ENCODE data around the gene KRT15. TPM values are rescaled to one million over a fixed set of nuclear protein-coding genes. Genes with fewer than 3 reads are reported as not detected.

The KRT15 gene
- total RNA-seq, 1 experiment from 2014 or later: 0.55 TPM

DNA sequence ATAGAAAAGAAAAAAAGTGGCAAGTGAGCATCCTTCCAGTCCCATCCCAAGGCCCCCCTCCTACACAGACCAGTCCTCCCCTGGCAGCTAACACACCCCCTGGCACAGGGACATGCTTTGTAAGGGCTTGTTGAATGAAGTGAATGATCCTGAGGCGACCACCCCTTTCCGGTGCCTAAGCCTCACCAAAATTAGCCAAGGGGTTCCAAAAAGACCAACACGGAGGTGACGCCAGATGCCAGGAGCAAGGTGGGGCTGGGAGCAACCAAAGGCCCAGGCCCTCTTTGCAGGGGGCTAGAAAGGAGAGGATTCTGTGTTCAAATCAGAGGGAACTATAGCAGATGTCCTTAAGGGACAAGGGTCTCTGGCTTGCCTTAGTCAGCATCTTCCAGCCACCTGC, 43.3 kb downstream of the KRT15 start (continued):
- no peak for TF ChIP-seq ZNF317 (CRISPR knock-in tag; IDR thresholded peaks at IDR 0.05; ENCODE audit: borderline replicate concordance, low read depth)

- Mint-ChIP-seq H3K27me3 (ENCODE audit: low read depth) (no peaks in the 10 kb centered on the region), H3K27ac (no peak overlapping the region), H3K9me3 (peaks cover 13% of the 10 kb centered on the region), H3K4me1 (no peaks in the 10 kb centered on the region), H3K4me3 (no peak overlapping the region), H3K36me3 (no peaks in the 10 kb centered on the region)
- ChIA-PET CTCF (interaction anchor here (1.2 to 1.5 kb wide), 2 partner anchors 74 to 174 kb away, joined by 3 to 4 read pairs; no protein-coding TSS in a partner anchor), POLR2A (no interaction called here)
- ATAC-seq: no peak
- no peak for DNase-seq (ENCODE audit: low spot score)
- TF ChIP-seq GABPB1 (CRISPR knock-in tag; IDR thresholded peaks at IDR 0.05) (no peak), TP53 (CRISPR knock-in tag; IDR thresholded peaks at IDR 0.05) (no peak), RELA (CRISPR knock-in tag; IDR thresholded peaks at IDR 0.05; ENCODE audit: borderline replicate concordance) (no peak), AFF4 (CRISPR knock-in tag; IDR thresholded peaks at IDR 0.05; ENCODE audit: borderline replicate concordance) (no peak), STAT6 (CRISPR knock-in tag; conservative IDR thresholded peaks at IDR 0.05; ENCODE audit: low read depth) (no peak), MLX (CRISPR knock-in tag; IDR thresholded peaks at IDR 0.05) (no peak), IRF2 (CRISPR knock-in tag; IDR thresholded peaks at IDR 0.05; ENCODE audit: borderline replicate concordance, low read depth) (no peak), TEAD1 (CRISPR knock-in tag; IDR thresholded peaks at IDR 0.05) (no peak), SMAD3 (CRISPR knock-in tag; IDR thresholded peaks at IDR 0.05; ENCODE audit: borderline replicate concordance) (no peak), ATF3 (CRISPR knock-in tag; conservative IDR thresholded peaks at IDR 0.05) (no peak), EMX1 (CRISPR knock-in tag; IDR thresholded peaks at IDR 0.05) (no peak), ARID4B (CRISPR knock-in tag; IDR thresholded peaks at IDR 0.05; ENCODE audit: borderline replicate concordance) (no peak), JUN (CRISPR knock-in tag; IDR thresholded peaks at IDR 0.05) (no peak)
- TF ChIP-seq, protein P1, sequence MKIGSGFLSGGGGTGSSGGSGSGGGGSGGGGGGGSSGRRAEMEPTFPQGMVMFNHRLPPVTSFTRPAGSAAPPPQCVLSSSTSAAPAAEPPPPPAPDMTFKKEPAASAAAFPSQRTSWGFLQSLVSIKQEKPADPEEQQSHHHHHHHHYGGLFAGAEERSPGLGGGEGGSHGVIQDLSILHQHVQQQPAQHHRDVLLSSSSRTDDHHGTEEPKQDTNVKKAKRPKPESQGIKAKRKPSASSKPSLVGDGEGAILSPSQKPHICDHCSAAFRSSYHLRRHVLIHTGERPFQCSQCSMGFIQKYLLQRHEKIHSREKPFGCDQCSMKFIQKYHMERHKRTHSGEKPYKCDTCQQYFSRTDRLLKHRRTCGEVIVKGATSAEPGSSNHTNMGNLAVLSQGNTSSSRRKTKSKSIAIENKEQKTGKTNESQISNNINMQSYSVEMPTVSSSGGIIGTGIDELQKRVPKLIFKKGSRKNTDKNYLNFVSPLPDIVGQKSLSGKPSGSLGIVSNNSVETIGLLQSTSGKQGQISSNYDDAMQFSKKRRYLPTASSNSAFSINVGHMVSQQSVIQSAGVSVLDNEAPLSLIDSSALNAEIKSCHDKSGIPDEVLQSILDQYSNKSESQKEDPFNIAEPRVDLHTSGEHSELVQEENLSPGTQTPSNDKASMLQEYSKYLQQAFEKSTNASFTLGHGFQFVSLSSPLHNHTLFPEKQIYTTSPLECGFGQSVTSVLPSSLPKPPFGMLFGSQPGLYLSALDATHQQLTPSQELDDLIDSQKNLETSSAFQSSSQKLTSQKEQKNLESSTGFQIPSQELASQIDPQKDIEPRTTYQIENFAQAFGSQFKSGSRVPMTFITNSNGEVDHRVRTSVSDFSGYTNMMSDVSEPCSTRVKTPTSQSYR (CRISPR knock-in tag; IDR thresholded peaks at IDR 0.05): no peak
- TF ChIP-seq, protein P2, sequence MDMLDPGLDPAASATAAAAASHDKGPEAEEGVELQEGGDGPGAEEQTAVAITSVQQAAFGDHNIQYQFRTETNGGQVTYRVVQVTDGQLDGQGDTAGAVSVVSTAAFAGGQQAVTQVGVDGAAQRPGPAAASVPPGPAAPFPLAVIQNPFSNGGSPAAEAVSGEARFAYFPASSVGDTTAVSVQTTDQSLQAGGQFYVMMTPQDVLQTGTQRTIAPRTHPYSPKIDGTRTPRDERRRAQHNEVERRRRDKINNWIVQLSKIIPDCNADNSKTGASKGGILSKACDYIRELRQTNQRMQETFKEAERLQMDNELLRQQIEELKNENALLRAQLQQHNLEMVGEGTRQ (CRISPR knock-in tag; IDR thresholded peaks at IDR 0.05): no peak
- TF ChIP-seq, protein P3, sequence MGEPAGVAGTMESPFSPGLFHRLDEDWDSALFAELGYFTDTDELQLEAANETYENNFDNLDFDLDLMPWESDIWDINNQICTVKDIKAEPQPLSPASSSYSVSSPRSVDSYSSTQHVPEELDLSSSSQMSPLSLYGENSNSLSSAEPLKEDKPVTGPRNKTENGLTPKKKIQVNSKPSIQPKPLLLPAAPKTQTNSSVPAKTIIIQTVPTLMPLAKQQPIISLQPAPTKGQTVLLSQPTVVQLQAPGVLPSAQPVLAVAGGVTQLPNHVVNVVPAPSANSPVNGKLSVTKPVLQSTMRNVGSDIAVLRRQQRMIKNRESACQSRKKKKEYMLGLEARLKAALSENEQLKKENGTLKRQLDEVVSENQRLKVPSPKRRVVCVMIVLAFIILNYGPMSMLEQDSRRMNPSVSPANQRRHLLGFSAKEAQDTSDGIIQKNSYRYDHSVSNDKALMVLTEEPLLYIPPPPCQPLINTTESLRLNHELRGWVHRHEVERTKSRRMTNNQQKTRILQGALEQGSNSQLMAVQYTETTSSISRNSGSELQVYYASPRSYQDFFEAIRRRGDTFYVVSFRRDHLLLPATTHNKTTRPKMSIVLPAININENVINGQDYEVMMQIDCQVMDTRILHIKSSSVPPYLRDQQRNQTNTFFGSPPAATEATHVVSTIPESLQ (CRISPR knock-in tag; IDR thresholded peaks at IDR 0.05): no peak
Measured at GRCh38 chr17:41474863-41475262, 43.8 kb downstream of the KRT15 start.

Measured in WTC11 (cell line).